Neural crest cell (in vitro differentiated cells): ENCODE measurements around the gene BCAT1. TPM values are rescaled to one million over a fixed set of nuclear protein-coding genes. Genes with fewer than 3 reads are reported as not detected.
"Not testable (repeated sequence)": the region's sequence is repeated elsewhere in the genome, so short reads cannot be mapped to it uniquely, and the experiment has no call there.

Experiments used
- DNase-seq: peaks from one replicate; pipeline ENCODE4 v3.0.0; 2021; ENCODE audit warnings: low read depth, mixed read lengths, low spot score
- H3K27ac Mint-ChIP-seq: one replicate; pipeline ENCODE4 v1.8.0; 2021; ENCODE audit warnings: mild to moderate bottlenecking, mixed read lengths; ENCODE audit not compliant: unreplicated experiment
- H3K27me3 Mint-ChIP-seq: 2 replicates; pipeline ENCODE4 v1.8.0; 2021; ENCODE audit warnings: low read depth, mild to moderate bottlenecking, mixed read lengths
- H3K36me3 Mint-ChIP-seq: 2 replicates; pipeline ENCODE4 v1.8.0; 2021; ENCODE audit warnings: low read depth, mild to moderate bottlenecking, mixed read lengths
- H3K4me1 Mint-ChIP-seq: 2 replicates; pipeline ENCODE4 v1.8.0; 2021; ENCODE audit warnings: mixed read lengths
- H3K4me3 Mint-ChIP-seq: one replicate; pipeline ENCODE4 v1.8.0; 2021; ENCODE audit warnings: mild to moderate bottlenecking, mixed read lengths
- H3K9me3 Mint-ChIP-seq: 2 replicates; pipeline ENCODE4 v1.8.0; 2021; ENCODE audit warnings: mixed read lengths
- CTCF ChIP-seq: fragments of 200-600 bp; sonication (generic); conservative IDR thresholded peaks from 2 replicates; pipeline ENCODE4 v1.5.0; 2021; ENCODE audit warnings: antibody characterized with exemption, mild to moderate bottlenecking
- total RNA-seq: library from RNA; stranded (reverse); gene quantifications from 2 replicates; pipeline ENCODE4 v1.2.1, GENCODE V29; 2021

BCAT1 gene
- total RNA-seq, 1 donor from 2014 or later: 199 TPM

GRCh38 chr12:24853588-24853987, 95.3 kb downstream of the BCAT1 start:
- Mint-ChIP-seq H3K4me3 (no peak overlapping the region), H3K27ac (no peak overlapping the region), H3K4me1 (peaks cover 5% of the 10 kb centered on the region), H3K27me3 (no peaks in the 10 kb centered on the region), H3K36me3 (peaks cover 45% of the 10 kb centered on the region), H3K9me3 (peaks cover 9% of the 10 kb centered on the region)
- TF ChIP-seq CTCF: no peak
- no peak for DNase-seq

- no peak for TF ChIP-seq CTCF
- no peak for DNase-seq
- Mint-ChIP-seq H3K9me3 (peaks cover 6% of the 10 kb centered on the region), H3K4me3 (no peak overlapping the region), H3K36me3 (peaks cover 40% of the 10 kb centered on the region), H3K27me3 (no peaks in the 10 kb centered on the region), H3K27ac (no peak overlapping the region), H3K4me1 (peaks cover 5% of the 10 kb centered on the region)
Measured at GRCh38 chr12:24853094-24853493, 95.8 kb downstream of the BCAT1 start.

GRCh38 chr12:24852420-24852819, 96.5 kb downstream of the BCAT1 start:
- peak; percentile 79 for TF ChIP-seq CTCF
- no peaks in the 10 kb centered on the region for H3K27me3 Mint-ChIP-seq
- H3K36me3 Mint-ChIP-seq: peaks cover 33% of the 10 kb centered on the region
- peaks cover 5% of the 10 kb centered on the region for H3K4me1 Mint-ChIP-seq
- H3K27ac Mint-ChIP-seq: no peak overlapping the region
- DNase-seq: no peak
- no peak overlapping the region for H3K4me3 Mint-ChIP-seq
- peaks cover 6% of the 10 kb centered on the region for H3K9me3 Mint-ChIP-seq

GRCh38 chr12:24851883-24852282, 97.0 kb downstream of the BCAT1 start:
- peak overlapping the region; percentile 38 for H3K27ac Mint-ChIP-seq
- not testable (repeated sequence) for DNase-seq, H3K4me3 Mint-ChIP-seq, H3K9me3 Mint-ChIP-seq, H3K27me3 Mint-ChIP-seq, H3K4me1 Mint-ChIP-seq
- peaks cover 28% of the 10 kb centered on the region for H3K36me3 Mint-ChIP-seq

- Mint-ChIP-seq H3K4me3 (no peak overlapping the region), H3K4me1 (peaks cover 5% of the 10 kb centered on the region), H3K27ac (no peak overlapping the region), H3K9me3 (peaks cover 6% of the 10 kb centered on the region), H3K27me3 (no peaks in the 10 kb centered on the region), H3K36me3 (peaks cover 26% of the 10 kb centered on the region)
- no peak for TF ChIP-seq CTCF
- no peak for DNase-seq
Measured at GRCh38 chr12:24851341-24851740, 97.6 kb downstream of the BCAT1 start.

GRCh38 chr12:24850496-24850895, 98.4 kb downstream of the BCAT1 start:
- no peak for TF ChIP-seq CTCF
- H3K4me1 Mint-ChIP-seq: peaks cover 5% of the 10 kb centered on the region
- no peaks in the 10 kb centered on the region for H3K27me3 Mint-ChIP-seq
- no peak for DNase-seq
- peaks cover 6% of the 10 kb centered on the region for H3K9me3 Mint-ChIP-seq
- no peak overlapping the region for H3K27ac Mint-ChIP-seq
- H3K36me3 Mint-ChIP-seq: peaks cover 22% of the 10 kb centered on the region
- H3K4me3 Mint-ChIP-seq: no peak overlapping the region
